Neural cell (in vitro differentiated cells): ENCODE measurements around the gene UGGT1.

Source experiments
- CTCF ChIP-seq: fragments of 450-650 bp; IDR thresholded peaks from 2 replicates; pipeline ENCODE4 v1.5.1; 2014; ENCODE audit warnings: antibody characterized with exemption, mild to moderate bottlenecking, moderate library complexity; ENCODE audit not compliant: poor library complexity, severe bottlenecking
- EP300 ChIP-seq: fragments of 450-650 bp; conservative IDR thresholded peaks from 2 replicates; pipeline ENCODE4 v1.6.1; 2014; ENCODE audit warnings: antibody characterized with exemption, mild to moderate bottlenecking, moderate library complexity; ENCODE audit not compliant: poor library complexity, severe bottlenecking
- EZH2 ChIP-seq: fragments of 200-600, 300-800 bp; shearing (Covaris generic), sonication (generic); IDR thresholded peaks from 2 replicates; pipeline ENCODE4 v1.6.1; 2014; ENCODE audit warnings: antibody characterized with exemption, low read length, borderline replicate concordance, mild to moderate bottlenecking; ENCODE audit not compliant: insufficient read depth, poor library complexity, severe bottlenecking
- POLR2AphosphoS5 ChIP-seq: IDR thresholded peaks from 2 replicates; pipeline ENCODE4 v1.6.1; 2012
- RAD21 ChIP-seq: fragments of 450-650 bp; conservative IDR thresholded peaks from 2 replicates; pipeline ENCODE4 v1.6.1; 2014; ENCODE audit warnings: antibody characterized with exemption, mild to moderate bottlenecking, moderate library complexity
- SMC3 ChIP-seq: fragments of 450-650 bp; conservative IDR thresholded peaks from 2 replicates; pipeline ENCODE4 v1.6.1; 2014; ENCODE audit warnings: antibody characterized with exemption, mild to moderate bottlenecking, moderate library complexity; ENCODE audit not compliant: poor library complexity

GRCh38 chr2:128108166-128108565 is 17.2 kb downstream of the UGGT1 start:
- TF ChIP-seq CTCF: no peak
- TF ChIP-seq RAD21: no peak
- TF ChIP-seq SMC3: no peak
- no peak for TF ChIP-seq EP300
- TF ChIP-seq POLR2AphosphoS5: no peak
- TF ChIP-seq EZH2: no peak
